ENCODE results near the gene LALBA. TPM values are rescaled to one million over a fixed set of nuclear protein-coding genes. Genes with fewer than 3 reads are reported as not detected.

LALBA gene
- total RNA-seq, 2 experiments from 2014 or later = not detected

- Histone ChIP-seq H4K20me1 (ENCODE audit: insufficient read depth, low read length) (no peaks in the 10 kb centered on the region), H3K9me2 (ENCODE audit: insufficient read depth, low read length) (no peaks in the 10 kb centered on the region), H3K79me2 (ENCODE audit: insufficient read depth, low read depth, low read length) (no peaks in the 10 kb centered on the region), H3K4me1 (ENCODE audit: insufficient read depth, low read length, poor library complexity, severe bottlenecking) (no peaks in the 10 kb centered on the region), H3K9me3 (ENCODE audit: low read length) (no peaks in the 10 kb centered on the region), H2AFZ (ENCODE audit: low read length) (no peak overlapping the region), H3K27ac (ENCODE audit: low read depth, low read length, poor library complexity, severe bottlenecking) (no peak overlapping the region), H3K4me2 (ENCODE audit: low read length) (no peak overlapping the region), H3K36me3 (ENCODE audit: insufficient read depth, low read length) (no peaks in the 10 kb centered on the region), H3K4me3 (ENCODE audit: low read depth, low read length, poor library complexity, severe bottlenecking) (no peak overlapping the region)
- POLR2A ChIA-PET = interaction anchor here (1.0 kb wide), 1 partner anchor 9 kb away, joined by 6 read pairs; no protein-coding TSS in a partner anchor
- DNase-seq (ENCODE audit: low spot score) = no peak
- no TSS peak for BruUV-seq (replicated peaks)
- TF ChIP-seq CTCF (conservative IDR thresholded peaks at IDR 0.05; ENCODE audit: low read length) = no peak
- no peak for TF ChIP-seq EZH2phosphoT487 (IDR thresholded peaks at IDR 0.05; ENCODE audit: borderline replicate concordance, low read depth, low read length)
- intact Hi-C loops (cut with micrococcal nuclease; ENCODE audit: unreplicated experiment) = no loop called here
- CTCF ChIA-PET (ENCODE audit: unreplicated experiment) = no interaction called here
Measured at GRCh38 chr12:48572326-48572725, 2.5 kb upstream of the LALBA start.

DNA sequence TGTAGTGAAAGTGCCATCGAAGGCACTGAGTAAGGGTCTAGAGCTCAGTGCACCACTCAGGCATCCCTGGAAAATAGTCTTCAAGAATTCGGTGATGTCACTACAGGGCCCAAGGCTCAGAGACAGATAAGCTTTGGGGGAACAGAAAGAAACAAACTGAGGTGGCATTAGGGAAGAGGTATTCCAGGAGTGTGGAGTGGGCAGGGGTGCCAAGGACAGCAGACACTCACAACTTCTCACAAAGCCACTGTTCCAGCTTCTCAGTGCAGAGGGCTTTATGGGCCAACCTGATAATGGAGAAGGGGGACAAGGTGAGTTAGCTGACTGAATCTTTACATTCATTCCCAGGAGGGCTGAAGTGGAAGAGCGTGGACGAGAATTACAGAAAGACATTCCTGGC lies 2.1 kb downstream of the LALBA start:
- POLR2A ChIA-PET = no interaction called here
- TF ChIP-seq EZH2phosphoT487 (IDR thresholded peaks at IDR 0.05; ENCODE audit: borderline replicate concordance, low read depth, low read length) (no peak), CTCF (conservative IDR thresholded peaks at IDR 0.05; ENCODE audit: low read length) (no peak)
- no peaks in the 10 kb centered on the region for H3K9me3 ChIP-seq (ENCODE audit: low read length)
- H3K79me2 ChIP-seq (ENCODE audit: insufficient read depth, low read depth, low read length) = no peaks in the 10 kb centered on the region
- H4K20me1 ChIP-seq (ENCODE audit: insufficient read depth, low read length) = no peaks in the 10 kb centered on the region
- H3K4me2 ChIP-seq (ENCODE audit: low read length) = no peak overlapping the region
- H3K4me1 ChIP-seq (ENCODE audit: insufficient read depth, low read length, poor library complexity, severe bottlenecking) = no peaks in the 10 kb centered on the region
- DNase-seq (ENCODE audit: low spot score) = no peak
- H2AFZ ChIP-seq (ENCODE audit: low read length) = no peak overlapping the region
- CTCF ChIA-PET (ENCODE audit: unreplicated experiment) = no interaction called here
- no TSS peak for BruUV-seq (replicated peaks)
- H3K36me3 ChIP-seq (ENCODE audit: insufficient read depth, low read length) = no peaks in the 10 kb centered on the region
- intact Hi-C loops (cut with micrococcal nuclease; ENCODE audit: unreplicated experiment) = no loop called here
- no peak overlapping the region for H3K4me3 ChIP-seq (ENCODE audit: low read depth, low read length, poor library complexity, severe bottlenecking)
- H3K9me2 ChIP-seq (ENCODE audit: insufficient read depth, low read length) = no peaks in the 10 kb centered on the region
- no peak overlapping the region for H3K27ac ChIP-seq (ENCODE audit: low read depth, low read length, poor library complexity, severe bottlenecking)

- no peaks in the 10 kb centered on the region for H3K9me2 ChIP-seq (ENCODE audit: insufficient read depth, low read length)
- POLR2A ChIA-PET = no interaction called here
- no peak for DNase-seq (ENCODE audit: low spot score)
- no peak overlapping the region for H3K4me3 ChIP-seq (ENCODE audit: low read depth, low read length, poor library complexity, severe bottlenecking)
- no peaks in the 10 kb centered on the region for H3K79me2 ChIP-seq (ENCODE audit: insufficient read depth, low read depth, low read length)
- no peak for TF ChIP-seq EZH2phosphoT487 (IDR thresholded peaks at IDR 0.05; ENCODE audit: borderline replicate concordance, low read depth, low read length)
- TF ChIP-seq CTCF (conservative IDR thresholded peaks at IDR 0.05; ENCODE audit: low read length) = no peak
- H4K20me1 ChIP-seq (ENCODE audit: insufficient read depth, low read length) = no peaks in the 10 kb centered on the region
- no peaks in the 10 kb centered on the region for H3K36me3 ChIP-seq (ENCODE audit: insufficient read depth, low read length)
- no TSS peak for BruUV-seq (replicated peaks)
- no peak overlapping the region for H3K27ac ChIP-seq (ENCODE audit: low read depth, low read length, poor library complexity, severe bottlenecking)
- no peak overlapping the region for H2AFZ ChIP-seq (ENCODE audit: low read length)
- CTCF ChIA-PET (ENCODE audit: unreplicated experiment) = no interaction called here
- no peaks in the 10 kb centered on the region for H3K9me3 ChIP-seq (ENCODE audit: low read length)
- no peak overlapping the region for H3K4me2 ChIP-seq (ENCODE audit: low read length)
- H3K4me1 ChIP-seq (ENCODE audit: insufficient read depth, low read length, poor library complexity, severe bottlenecking) = no peaks in the 10 kb centered on the region
- intact Hi-C loops (cut with micrococcal nuclease; ENCODE audit: unreplicated experiment) = no loop called here
Measured at GRCh38 chr12:48557919-48558318, 11.9 kb downstream of the LALBA start.

Data from OCI-LY7 (cell line).